H1 (cell line): ENCODE results near the gene GTF2F1. TPM values are rescaled to one million over a fixed set of nuclear protein-coding genes. Genes with fewer than 3 reads are reported as not detected.

Source experiments
- CEBPB ChIP-seq: IDR thresholded peaks from 2 replicates; pipeline ENCODE4 v1.6.1; 2012; ENCODE audit warnings: low read depth, low read length
- CHD2 ChIP-seq: IDR thresholded peaks from 2 replicates; pipeline ENCODE4 v1.6.1; 2012; ENCODE audit warnings: low read length, improper control_type of control experiment
- CREB1 ChIP-seq: IDR thresholded peaks from 2 replicates; pipeline ENCODE4 v1.6.1; 2012; ENCODE audit warnings: inconsistent platforms
- CTBP2 ChIP-seq: IDR thresholded peaks from 2 replicates; pipeline ENCODE4 v1.7.0; 2011; ENCODE audit warnings: borderline replicate concordance, mild to moderate bottlenecking, moderate library complexity, mixed read lengths, low read length; ENCODE audit not compliant: insufficient read depth, insufficient read length
- EZH2 ChIP-seq: fragments of 200-600 bp; sonication (generic); IDR thresholded peaks from 2 replicates; pipeline ENCODE4 v1.7.1; 2012; ENCODE audit warnings: low read depth, mild to moderate bottlenecking, moderate library complexity, low read length, inconsistent platforms; ENCODE audit not compliant: severe bottlenecking
- FOSL1 ChIP-seq: IDR thresholded peaks from 2 replicates; pipeline ENCODE4 v1.6.1; 2011; ENCODE audit warnings: mild to moderate bottlenecking, low read depth, low read length, moderate library complexity; ENCODE audit not compliant: insufficient read depth
- PHF8 ChIP-seq: fragments of 200-600 bp; sonication (generic); conservative IDR thresholded peaks from 2 replicates; pipeline ENCODE4 v1.7.1; 2012; ENCODE audit warnings: low read depth, mild to moderate bottlenecking, inconsistent platforms, low read length, moderate library complexity
- POLR2A ChIP-seq, 2 experiments: IDR thresholded peaks; 1 replicate in 1 of 2; 2 replicates in 1 of 2; pipeline ENCODE4 v1.6.1; 2011; ENCODE audit warnings: low read depth in 2 of 2, low read length in 2 of 2, mild to moderate bottlenecking in 2 of 2; ENCODE audit errors: control extremely low read depth in 1 of 2
- SAP30 ChIP-seq: fragments of 300-600 bp; sonication (generic); IDR thresholded peaks from 2 replicates; pipeline ENCODE4 v1.7.1; 2012; ENCODE audit warnings: low read length, moderate library complexity, mild to moderate bottlenecking, inconsistent platforms; ENCODE audit not compliant: insufficient read depth, insufficient replicate concordance
- SIN3A ChIP-seq, 2 experiments: IDR thresholded peaks in 1 of 2; conservative IDR thresholded peaks in 1 of 2; 2 replicates each; pipeline ENCODE4 v1.6.1; 2011 to 2012; ENCODE audit warnings: low read length in 2 of 2, improper control_type of control experiment in 1 of 2, low read depth in 1 of 2, mild to moderate bottlenecking in 1 of 2
- SIRT6 ChIP-seq: IDR thresholded peaks from one replicate; pipeline ENCODE4 v1.7.1; 2012; ENCODE audit warnings: low read length, inconsistent platforms
- SP1 ChIP-seq: IDR thresholded peaks from 2 replicates; pipeline ENCODE4 v1.6.1; 2011; ENCODE audit warnings: low read depth, low read length
- SRF ChIP-seq: IDR thresholded peaks from 2 replicates; pipeline ENCODE4 v1.6.1; 2011; ENCODE audit warnings: mild to moderate bottlenecking, low read depth, low read length, moderate library complexity
- TAF1 ChIP-seq: IDR thresholded peaks from 2 replicates; pipeline ENCODE4 v1.6.1; 2011; ENCODE audit warnings: mild to moderate bottlenecking, low read depth, low read length
- TBP ChIP-seq: IDR thresholded peaks from 2 replicates; pipeline ENCODE4 v1.6.1; 2011; ENCODE audit warnings: low read depth, low read length, improper control_type of control experiment
- USF2 ChIP-seq: IDR thresholded peaks from 2 replicates; pipeline ENCODE4 v1.6.1; 2011; ENCODE audit warnings: low read length, improper control_type of control experiment
- polyA plus RNA-seq, 7 experiments: library from polyadenylated mRNA; depleted of rRNA in 3 of 7; stranded (reverse) in 5 of 7; unstranded in 2 of 7; fragments of >200 nt in 5 of 7; fragments of 200-250 nt in 2 of 7; gene quantifications; 1 replicate in 5 of 7; 2 replicates in 1 of 7; 4 replicates in 1 of 7; pipeline versions ENCODE4 v1.2.1 to v1.2.3, GENCODE V29; 2011 to 2013; ENCODE audit warnings: missing spikeins in 2 of 7, mixed read lengths in 2 of 7
- total RNA-seq: library from RNA; stranded (reverse); fragmentation: NEBNext Ultra II Directional; extraction: Animal tissue kit (Norgen Biotek cat#: 25700); gene quantifications from 2 replicates; pipeline ENCODE4 v1.2.1, GENCODE V29; 2021
- TF ChIP-seq, protein P1 (sequence below): IDR thresholded peaks from 2 replicates; pipeline ENCODE4 v1.6.1; 2012; ENCODE audit warnings: inconsistent platforms

GTF2F1 gene
- total and polyA plus RNA-seq, 2 of the 8 experiments (the other 6 are each of a cell fraction or from before 2014, with no cell fraction given) = 29.3 to 56.3 TPM

DNA sequence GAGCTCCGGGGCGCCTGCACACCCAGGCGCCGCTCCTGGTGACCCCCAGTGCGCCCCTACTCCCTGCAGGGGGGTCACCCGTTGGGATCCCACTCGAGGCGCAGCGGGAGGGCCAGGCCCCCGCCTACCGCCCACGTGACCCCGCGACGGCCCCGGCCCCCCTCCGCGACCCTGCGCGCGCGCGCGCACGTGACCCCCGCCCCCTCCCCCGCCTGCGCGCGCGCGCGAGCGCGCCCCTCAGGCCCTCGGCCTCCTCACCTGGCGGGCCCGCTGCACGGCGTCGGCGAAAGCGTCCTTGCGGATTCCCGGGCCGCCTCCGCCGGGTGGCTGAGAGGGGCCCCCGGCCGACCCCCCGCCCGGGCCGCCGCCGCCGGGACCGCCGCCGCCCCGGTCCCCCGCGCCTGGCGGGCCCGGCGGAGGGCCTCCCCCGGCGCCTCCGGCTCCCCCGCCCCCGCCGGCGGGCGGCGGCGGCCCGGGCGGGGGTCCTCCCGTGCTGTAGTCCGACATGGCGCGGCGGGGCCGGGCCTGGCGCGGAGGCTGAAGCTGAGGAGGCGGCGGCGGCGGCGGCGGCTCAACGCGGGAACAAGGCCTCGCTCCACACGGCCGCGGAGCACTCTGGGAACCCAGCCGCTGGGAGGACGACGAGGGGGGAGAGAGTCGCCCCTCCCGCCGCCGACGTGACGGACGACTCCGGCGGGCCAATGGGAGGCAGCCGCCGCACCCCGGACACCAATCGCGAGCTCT, 31.4 kb upstream of the GTF2F1 start, which contains the start of gene KHSRP (continued):
- TF ChIP-seq, protein P1, sequence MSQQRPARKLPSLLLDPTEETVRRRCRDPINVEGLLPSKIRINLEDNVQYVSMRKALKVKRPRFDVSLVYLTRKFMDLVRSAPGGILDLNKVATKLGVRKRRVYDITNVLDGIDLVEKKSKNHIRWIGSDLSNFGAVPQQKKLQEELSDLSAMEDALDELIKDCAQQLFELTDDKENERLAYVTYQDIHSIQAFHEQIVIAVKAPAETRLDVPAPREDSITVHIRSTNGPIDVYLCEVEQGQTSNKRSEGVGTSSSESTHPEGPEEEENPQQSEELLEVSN = peak; percentile 60; the same call in 1 of the 2 replicates
- TF ChIP-seq SIRT6 (no peak), CREB1 (peak; percentile 83), POLR2A (IDR thresholded peaks at IDR 0.05; ENCODE audit: control extremely low read depth in 1 of 2, low read depth in 2 of 2, low read length in 2 of 2) (peak in 1 of 2 experiments; percentile 52; a peak in 2 of 3 replicates), CEBPB (no peak), CTBP2 (no peak), SIN3A (conservative IDR thresholded peaks at IDR 0.05 in 1 of 2, IDR thresholded peaks at IDR 0.05 in 1 of 2; ENCODE audit: low read depth in 1 of 2, low read length in 2 of 2) (no peak), USF2 (peak; percentile 65), SP1 (no peak), CHD2 (no peak), TBP (peak; percentile 68; the same call in 1 of the 2 replicates), TAF1 (peak; percentile 85), PHF8 (peak; percentile 79), EZH2 (no peak), SAP30 (no peak), SRF (no peak), FOSL1 (no peak)
